ENCODE results near the gene UBE2L6.
"Not testable (repeated sequence)": the region's sequence is repeated elsewhere in the genome, so short reads cannot be mapped to it uniquely, and the experiment has no call there.

Gene UBE2L6

DNA sequence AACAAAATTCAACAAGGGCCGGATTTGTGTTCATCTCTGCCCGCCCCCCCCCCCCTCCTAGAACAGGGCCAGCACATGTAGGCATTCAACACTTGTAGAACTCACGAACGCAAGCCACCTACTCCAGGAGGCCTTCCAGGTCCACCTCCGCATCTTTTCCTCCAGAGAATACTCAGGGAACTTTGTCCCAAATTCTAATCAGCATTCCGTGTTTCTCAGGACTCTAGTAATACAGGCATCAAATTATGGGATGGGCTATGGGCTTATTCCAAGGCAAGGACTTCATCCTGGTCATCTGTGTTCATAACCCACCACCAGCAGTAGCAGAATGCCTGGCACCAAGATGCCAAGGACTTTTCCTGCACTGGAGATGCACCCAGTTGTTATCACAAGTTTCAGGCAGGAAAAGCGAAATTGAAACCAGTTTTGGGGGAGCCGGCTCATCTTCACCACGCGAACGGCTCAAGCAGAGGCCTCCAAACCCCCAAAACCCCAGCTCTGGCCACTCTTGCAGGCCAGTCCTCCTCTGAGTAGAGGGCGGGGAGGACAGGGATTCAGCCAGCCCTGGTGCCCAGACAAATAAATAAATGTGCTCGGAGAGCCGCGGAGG is 462 bp downstream of the UBE2L6 start:
- no peak for DNase-seq (ENCODE audit: low read depth)

- DNase-seq (ENCODE audit: low read depth) = peak; percentile 54
Observed at GRCh38 chr11:57566005-57566904, 1.2 kb downstream of the UBE2L6 start.

DNA sequence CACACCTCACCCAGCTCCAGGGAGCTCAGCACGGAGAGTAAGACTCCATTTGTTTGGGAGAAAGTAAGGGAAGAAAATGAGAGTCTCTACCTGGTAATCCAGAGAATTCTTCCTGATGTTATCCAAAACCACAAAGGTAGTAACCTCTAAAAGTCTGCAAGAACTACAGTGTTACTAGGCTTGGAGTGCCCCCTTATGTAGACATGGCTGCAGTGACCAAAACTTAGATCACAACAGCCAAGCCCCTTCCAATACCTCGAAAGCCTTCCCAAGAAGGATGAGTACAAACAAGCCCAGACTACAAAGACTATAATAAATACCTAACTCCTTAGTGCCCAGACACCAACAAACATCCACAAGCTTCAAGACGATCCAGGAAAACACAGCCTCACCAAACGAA is 4.9 kb downstream of the UBE2L6 start:
- DNase-seq (ENCODE audit: low read depth) = no peak

DNA sequence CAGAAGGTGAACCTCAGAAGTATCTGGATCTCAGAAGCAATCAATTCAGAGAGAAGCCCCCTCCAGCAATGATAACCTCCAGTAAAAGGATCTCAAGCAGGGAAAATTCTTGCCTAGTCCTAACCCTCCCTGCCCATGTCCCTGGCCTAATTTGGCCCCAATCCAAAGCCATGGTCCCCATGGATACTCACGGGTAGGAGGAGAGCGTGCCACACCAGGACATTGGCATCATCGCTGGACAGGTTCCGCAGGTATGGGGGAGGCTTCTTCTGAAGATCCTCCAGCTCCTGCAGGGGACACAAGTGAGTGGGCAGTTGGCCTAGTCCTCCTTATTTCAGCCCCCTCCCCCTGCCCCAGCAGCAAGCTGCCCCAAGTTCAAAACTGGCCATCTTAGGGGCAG is 7.3 kb downstream of the UBE2L6 start:
- DNase-seq (ENCODE audit: low read depth) = no peak

GRCh38 chr11:57556041-57556440 is 11.4 kb downstream of the UBE2L6 start:
- no peak for DNase-seq (ENCODE audit: low read depth)

- DNase-seq (ENCODE audit: low read depth) = no peak
Observed at GRCh38 chr11:57555393-57555792, 12.1 kb downstream of the UBE2L6 start.

GRCh38 chr11:57552479-57552878 is 15.0 kb downstream of the UBE2L6 start:
- no peak for DNase-seq (ENCODE audit: low read depth)

- no peak for DNase-seq (ENCODE audit: low read depth)
Observed at GRCh38 chr11:57551941-57552340, 15.5 kb downstream of the UBE2L6 start.

GRCh38 chr11:57549983-57550382 is 17.5 kb downstream of the UBE2L6 start:
- no peak for DNase-seq (ENCODE audit: low read depth)

- DNase-seq (ENCODE audit: low read depth) = no peak
Observed at GRCh38 chr11:57547854-57548377, 19.6 kb downstream of the UBE2L6 start.

- no peak for DNase-seq (ENCODE audit: low read depth)
Observed at GRCh38 chr11:57546869-57547475, 20.5 kb downstream of the UBE2L6 start.

DNA sequence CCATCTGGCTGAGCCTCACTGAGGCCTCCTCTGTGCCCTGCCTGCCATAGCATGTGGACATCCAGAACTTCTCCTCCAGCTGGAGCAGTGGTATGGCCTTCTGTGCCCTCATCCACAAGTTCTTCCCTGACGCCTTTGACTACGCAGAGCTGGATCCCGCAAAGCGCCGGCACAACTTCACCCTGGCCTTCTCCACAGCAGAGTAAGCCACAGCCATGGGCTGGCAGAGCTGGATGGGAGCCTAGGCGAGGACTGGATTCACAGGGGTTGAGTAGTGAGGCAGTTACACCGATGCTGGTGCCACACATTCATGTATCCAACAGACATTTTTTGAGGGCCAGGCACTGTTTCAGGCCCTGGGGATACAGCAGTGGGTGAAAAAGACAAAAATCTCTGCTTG is 21.0 kb downstream of the UBE2L6 start:
- no peak for DNase-seq (ENCODE audit: low read depth)

DNA sequence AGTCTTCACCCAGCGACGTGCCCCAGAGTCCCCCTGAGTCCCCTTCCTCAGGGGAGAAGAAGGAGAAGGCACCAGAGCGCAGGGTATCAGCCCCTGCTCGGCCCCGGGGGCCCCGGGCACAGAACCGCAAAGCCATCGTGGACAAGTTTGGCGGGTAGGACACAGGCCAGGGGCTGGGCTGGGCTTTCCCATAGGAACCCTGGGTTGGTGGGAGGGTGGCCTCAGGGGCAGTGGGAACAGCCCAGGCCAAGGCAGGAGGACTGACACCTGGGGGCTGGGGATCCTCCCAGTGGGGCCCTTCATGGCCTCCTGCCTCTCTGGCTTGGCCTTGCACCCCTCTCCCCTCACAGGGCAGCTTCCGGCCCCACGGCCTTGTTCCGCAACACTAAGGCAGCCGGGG is 21.6 kb downstream of the UBE2L6 start:
- DNase-seq (ENCODE audit: low read depth) = no peak

GRCh38 chr11:57544566-57544965 is 22.9 kb downstream of the UBE2L6 start:
- no peak for DNase-seq (ENCODE audit: low read depth)

DNA sequence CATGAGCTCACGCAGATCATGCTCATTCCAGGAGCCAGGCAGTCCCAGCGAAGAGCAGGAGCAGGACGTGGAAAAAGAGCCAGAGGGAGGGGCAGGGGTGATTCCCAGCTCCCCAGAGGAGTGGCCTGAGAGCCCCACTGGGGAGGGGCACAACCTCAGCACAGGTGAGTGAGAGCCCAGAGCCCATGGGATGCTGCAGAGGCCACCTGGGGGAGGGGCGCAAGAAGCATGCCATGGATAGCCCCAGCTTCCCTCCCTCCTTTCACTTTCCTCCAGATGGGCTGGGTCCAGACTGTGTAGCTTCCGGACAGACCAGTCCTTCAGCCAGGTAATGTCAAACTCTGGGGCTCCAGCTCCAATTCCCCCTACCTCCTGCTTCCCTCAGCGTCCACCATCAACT is 23.9 kb downstream of the UBE2L6 start:
- no peak for DNase-seq (ENCODE audit: low read depth)

- DNase-seq (ENCODE audit: low read depth) = no peak
Observed at GRCh38 chr11:57542582-57542981, 24.9 kb downstream of the UBE2L6 start.

GRCh38 chr11:57541169-57541568 is 26.3 kb downstream of the UBE2L6 start:
- no peak for DNase-seq (ENCODE audit: low read depth)

DNA sequence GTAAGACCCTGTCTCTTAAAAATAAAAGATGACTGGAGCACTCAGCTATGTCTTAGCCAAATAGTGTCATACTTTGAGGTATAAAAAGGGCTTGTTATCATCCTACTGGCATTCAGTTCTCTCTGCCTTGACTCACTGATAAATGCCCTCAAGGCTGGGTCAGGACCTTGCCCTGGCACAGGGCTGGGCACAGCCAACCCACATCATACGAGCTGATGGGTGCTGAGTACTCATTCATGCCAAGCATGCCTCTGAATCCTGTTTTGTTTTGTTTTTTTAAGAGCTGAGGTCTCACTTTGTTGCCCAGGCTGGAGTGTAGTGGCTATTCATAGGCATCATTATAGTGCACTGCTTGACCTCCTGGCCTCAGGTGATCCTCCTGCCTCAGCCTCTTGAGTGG is 28.1 kb downstream of the UBE2L6 start:
- DNase-seq (ENCODE audit: low read depth) = no peak

DNA sequence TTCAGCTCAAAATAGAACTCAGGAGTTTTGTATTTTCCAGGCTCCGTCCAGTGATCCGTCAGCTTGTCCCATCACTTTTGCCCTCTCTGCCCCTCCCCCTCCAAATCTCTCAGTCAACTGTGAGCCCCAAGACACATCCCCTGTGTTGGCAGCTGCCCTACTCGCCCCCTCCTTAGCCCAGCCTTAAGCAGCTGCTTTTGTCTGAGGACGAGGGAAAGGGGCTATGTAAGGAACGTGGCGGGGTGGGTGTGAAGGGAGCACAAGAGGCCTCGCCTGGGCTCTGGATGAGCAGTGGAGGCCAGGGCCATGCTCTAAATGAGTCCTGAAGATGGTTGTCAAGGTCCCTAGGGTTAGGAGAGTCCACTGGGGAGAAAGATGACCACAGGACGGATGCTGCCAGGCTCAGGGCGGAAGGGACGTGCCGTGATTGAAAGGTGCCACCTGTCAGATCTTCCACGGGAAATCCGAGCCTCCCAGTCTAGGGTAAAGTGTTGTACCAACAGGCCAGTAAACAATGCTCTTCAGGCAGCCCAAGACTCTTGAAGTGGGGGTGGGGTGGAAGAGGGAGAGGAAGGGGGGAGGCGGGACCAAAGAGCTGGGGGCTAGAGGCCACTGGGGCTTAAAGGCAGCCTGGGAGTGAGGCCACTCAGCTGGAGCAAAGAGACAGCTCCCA is 30.4 kb downstream of the UBE2L6 start, which contains the start of gene SMTNL1:
SMTNL1 (plus strand) TSS at position 649 of the 673 bp plus-strand sequence. CDS start 5,048 bp downstream, outside the sequence.
- no peak for DNase-seq (ENCODE audit: low read depth)

- DNase-seq (ENCODE audit: low read depth) = not testable (repeated sequence)
Observed at GRCh38 chr11:57534449-57534848, 33.0 kb downstream of the UBE2L6 start.

DNA sequence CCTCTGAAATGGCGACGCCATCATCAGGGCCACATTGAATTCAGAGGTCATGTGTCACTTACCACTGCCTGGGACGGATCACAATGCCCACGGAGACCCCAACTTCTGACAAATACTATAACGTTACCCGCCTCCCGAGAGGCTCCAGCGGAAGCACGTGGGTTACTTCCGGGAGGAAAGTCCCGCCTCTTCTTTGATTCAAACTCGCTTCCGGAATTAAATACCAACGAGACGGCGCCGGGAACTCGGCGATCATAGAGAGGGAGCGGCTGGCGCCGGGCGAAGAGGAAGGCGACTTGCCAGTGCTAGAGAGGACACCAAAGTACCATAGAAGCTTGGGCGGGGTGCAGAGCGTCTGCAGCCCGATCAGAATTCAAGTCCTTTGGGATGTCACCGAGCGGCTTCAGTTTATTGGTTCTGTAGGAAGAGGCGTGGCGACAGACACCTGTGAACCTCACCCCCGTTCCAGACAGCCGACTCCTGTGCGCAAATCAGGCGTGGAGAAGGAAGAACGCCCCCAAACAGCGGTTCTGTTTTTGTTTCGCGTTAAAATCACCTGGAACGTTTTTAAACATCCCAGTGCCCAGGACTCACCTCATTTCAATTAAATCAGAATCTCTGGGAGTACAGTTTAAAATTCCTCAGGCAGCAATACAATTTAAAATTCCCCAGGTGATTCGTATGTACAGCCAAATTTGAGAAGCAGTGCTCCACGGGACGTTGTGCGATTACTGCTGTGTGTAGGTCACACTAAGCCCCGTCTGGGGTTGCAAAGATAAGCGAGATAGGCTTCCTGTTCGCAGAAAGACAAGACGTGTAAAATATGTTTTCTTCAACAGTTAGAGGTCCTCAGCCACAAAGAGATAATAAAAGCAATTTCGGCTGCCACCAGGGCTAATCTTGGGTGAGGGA is 36.6 kb downstream of the UBE2L6 start, which contains the start of gene TIMM10:
TIMM10 (minus strand) TSS at position 159 of the 912 bp plus-strand sequence. CDS start 565 bp downstream, outside the sequence.
- DNase-seq (ENCODE audit: low read depth) = peak; percentile 92

Data from stromal cell of bone marrow (primary cell).